SK-N-MC (cell line): ENCODE results near the gene RPS28.

ENCODE experiments used
- EZH2 ChIP-seq: fragments of 200-600 bp; sonication (generic); IDR thresholded peaks from one replicate; pipeline ENCODE4 v1.6.1; 2017; ENCODE audit warnings: antibody characterized with exemption
- FOXP2 ChIP-seq: optimal IDR thresholded peaks from 2 replicates; pipeline ENCODE3; 2011; ENCODE audit warnings: mild to moderate bottlenecking, moderate library complexity; ENCODE audit not compliant: insufficient read depth; ENCODE audit errors: extremely low read length, control extremely low read depth
- POLR2AphosphoS5 ChIP-seq: IDR thresholded peaks from 2 replicates; pipeline ENCODE4 v1.6.1; 2012; ENCODE audit warnings: mild to moderate bottlenecking, low read depth, low read length, borderline replicate concordance

DNA sequence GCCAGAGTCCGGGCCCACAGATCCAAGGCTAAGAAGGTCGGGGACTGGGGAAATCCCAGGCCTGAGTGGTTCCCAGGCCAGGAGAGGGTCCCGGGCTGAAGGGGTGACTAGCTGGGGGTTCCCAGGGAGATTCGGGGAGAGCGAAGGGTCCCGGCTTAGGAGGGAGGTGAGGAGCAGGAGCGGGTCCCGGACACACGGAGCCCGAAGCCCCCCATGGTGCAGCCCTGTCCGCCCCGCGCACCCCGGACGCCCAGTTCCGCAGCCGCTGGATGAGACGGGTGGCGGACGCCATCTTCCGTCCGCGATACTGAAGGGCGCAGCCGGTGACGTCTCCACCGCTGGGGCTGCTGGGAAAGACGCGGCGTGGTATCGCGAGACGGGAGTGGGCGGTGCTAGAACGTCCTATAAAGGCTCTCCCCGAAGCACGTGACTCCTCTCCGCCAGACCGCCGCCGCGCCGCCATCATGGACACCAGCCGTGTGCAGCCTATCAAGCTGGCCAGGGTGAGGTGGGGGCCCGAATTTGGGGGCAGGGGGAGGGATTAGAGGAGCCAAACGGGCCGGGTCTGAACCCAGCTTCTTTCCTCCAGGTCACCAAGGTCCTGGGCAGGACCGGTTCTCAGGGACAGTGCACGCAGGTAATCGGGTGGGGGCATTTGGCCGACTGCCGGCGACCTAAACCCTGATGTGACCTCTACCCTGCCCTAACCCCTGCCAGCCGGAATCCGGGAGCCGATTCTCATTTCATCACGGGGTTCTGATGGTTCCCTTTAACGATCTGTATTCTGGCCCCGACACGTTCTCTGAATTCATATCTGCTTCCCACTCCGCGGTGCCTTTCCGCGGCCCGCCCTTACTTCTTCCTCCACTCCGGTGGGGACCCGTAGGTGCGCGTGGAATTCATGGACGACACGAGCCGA lies at the start of gene RPS28, which contains the start of gene NDUFA7:
- TF ChIP-seq POLR2AphosphoS5 (peak; percentile 91), EZH2 (no peak), FOXP2 (no peak)
